Activated naive CD8-positive, alpha-beta T cell treated with anti-CD3 and anti-CD28 coated beads for 36 hours (primary cell): ENCODE results near the gene FABP7. TPM values are rescaled to one million over a fixed set of nuclear protein-coding genes. Genes with fewer than 3 reads are reported as not detected.

Experiments
- DNase-seq: peaks from one replicate; pipeline ENCODE4 v3.0.0; 2021
- H3K27ac Mint-ChIP-seq: one replicate; pipeline ENCODE4 v1.8.0; 2022; ENCODE audit warnings: mild to moderate bottlenecking, moderate library complexity, mixed read lengths
- H3K27me3 Mint-ChIP-seq: one replicate; pipeline ENCODE4 v1.8.0; 2022; ENCODE audit warnings: mild to moderate bottlenecking, mixed read lengths
- H3K36me3 Mint-ChIP-seq: one replicate; pipeline ENCODE4 v1.8.0; 2021; ENCODE audit warnings: mild to moderate bottlenecking, mixed read lengths
- H3K4me1 Mint-ChIP-seq: one replicate; pipeline ENCODE4 v1.8.0; 2021; ENCODE audit warnings: mixed read lengths
- H3K4me3 Mint-ChIP-seq: one replicate; pipeline ENCODE4 v1.8.0; 2022; ENCODE audit warnings: mild to moderate bottlenecking, moderate library complexity, mixed read lengths
- H3K9me3 Mint-ChIP-seq: one replicate; pipeline ENCODE4 v1.8.0; 2022; ENCODE audit warnings: mixed read lengths
- total RNA-seq, 2 experiments: library from RNA; stranded (reverse); gene quantifications; one replicate each; pipeline ENCODE4 v1.2.3, GENCODE V29; 2021

FABP7 gene
- total RNA-seq, 2 experiments from 2014 or later: not detected

GRCh38 chr6:122798099-122798641 is 18.7 kb downstream of the FABP7 start:
- DNase-seq: no peak
- no peaks in the 10 kb centered on the region for H3K9me3 Mint-ChIP-seq
- H3K4me3 Mint-ChIP-seq: no peak overlapping the region
- H3K36me3 Mint-ChIP-seq: no peaks in the 10 kb centered on the region
- H3K4me1 Mint-ChIP-seq: no peaks in the 10 kb centered on the region
- no peak overlapping the region for H3K27ac Mint-ChIP-seq
- H3K27me3 Mint-ChIP-seq: peaks cover 14% of the 10 kb centered on the region

- Mint-ChIP-seq H3K4me3 (no peak overlapping the region), H3K4me1 (no peaks in the 10 kb centered on the region), H3K27me3 (peaks cover 12% of the 10 kb centered on the region)
Observed at GRCh38 chr6:122799140-122799745, 19.7 kb downstream of the FABP7 start.

GRCh38 chr6:122799916-122800686 is 20.6 kb downstream of the FABP7 start:
- Mint-ChIP-seq H3K4me3 (no peak overlapping the region), H3K36me3 (no peaks in the 10 kb centered on the region), H3K27me3 (peaks cover 10% of the 10 kb centered on the region), H3K4me1 (no peaks in the 10 kb centered on the region), H3K9me3 (no peaks in the 10 kb centered on the region), H3K27ac (no peak overlapping the region)
- DNase-seq: no peak

More at GRCh38 chr6:122799140-122799745, 19.7 kb downstream of the FABP7 start:
- Mint-ChIP-seq H3K36me3 (no peaks in the 10 kb centered on the region), H3K27ac (no peak overlapping the region), H3K9me3 (no peaks in the 10 kb centered on the region)
- DNase-seq: no peak

- no peak for DNase-seq
- Mint-ChIP-seq H3K4me3 (no peak overlapping the region), H3K36me3 (no peaks in the 10 kb centered on the region), H3K9me3 (no peaks in the 10 kb centered on the region), H3K4me1 (no peaks in the 10 kb centered on the region), H3K27me3 (peaks cover 10% of the 10 kb centered on the region), H3K27ac (no peak overlapping the region)
Observed at GRCh38 chr6:122800906-122801305, 21.4 kb downstream of the FABP7 start.

- DNase-seq: no peak
- H3K27ac Mint-ChIP-seq: no peak overlapping the region
- H3K9me3 Mint-ChIP-seq: no peaks in the 10 kb centered on the region
- H3K27me3 Mint-ChIP-seq: peaks cover 10% of the 10 kb centered on the region
- H3K4me1 Mint-ChIP-seq: no peaks in the 10 kb centered on the region
- no peaks in the 10 kb centered on the region for H3K36me3 Mint-ChIP-seq
- H3K4me3 Mint-ChIP-seq: no peak overlapping the region
Observed at GRCh38 chr6:122801397-122801796, 21.9 kb downstream of the FABP7 start.

- no peaks in the 10 kb centered on the region for H3K36me3 Mint-ChIP-seq
- peaks cover 6% of the 10 kb centered on the region for H3K27me3 Mint-ChIP-seq
- no peaks in the 10 kb centered on the region for H3K9me3 Mint-ChIP-seq
- no peak overlapping the region for H3K4me3 Mint-ChIP-seq
- DNase-seq: no peak
- H3K4me1 Mint-ChIP-seq: no peaks in the 10 kb centered on the region
- no peak overlapping the region for H3K27ac Mint-ChIP-seq
Observed at GRCh38 chr6:122803171-122803661, 23.7 kb downstream of the FABP7 start.

GRCh38 chr6:122804962-122805485 is 25.5 kb downstream of the FABP7 start:
- no peak for DNase-seq
- Mint-ChIP-seq H3K27me3 (peaks cover 6% of the 10 kb centered on the region), H3K36me3 (no peaks in the 10 kb centered on the region), H3K4me3 (no peak overlapping the region), H3K9me3 (no peaks in the 10 kb centered on the region), H3K27ac (no peak overlapping the region), H3K4me1 (no peaks in the 10 kb centered on the region)

- H3K4me3 Mint-ChIP-seq: no peak overlapping the region
- H3K9me3 Mint-ChIP-seq: no peaks in the 10 kb centered on the region
- H3K36me3 Mint-ChIP-seq: no peaks in the 10 kb centered on the region
- no peak overlapping the region for H3K27ac Mint-ChIP-seq
- no peaks in the 10 kb centered on the region for H3K27me3 Mint-ChIP-seq
- H3K4me1 Mint-ChIP-seq: no peaks in the 10 kb centered on the region
- no peak for DNase-seq
Observed at GRCh38 chr6:122806291-122806690, 26.8 kb downstream of the FABP7 start.

GRCh38 chr6:122808121-122808885 is 28.8 kb downstream of the FABP7 start:
- no peaks in the 10 kb centered on the region for H3K27me3 Mint-ChIP-seq
- H3K27ac Mint-ChIP-seq: no peak overlapping the region
- no peaks in the 10 kb centered on the region for H3K36me3 Mint-ChIP-seq
- H3K4me3 Mint-ChIP-seq: no peak overlapping the region
- no peaks in the 10 kb centered on the region for H3K4me1 Mint-ChIP-seq
- H3K9me3 Mint-ChIP-seq: no peaks in the 10 kb centered on the region
- no peak for DNase-seq

GRCh38 chr6:122809001-122809400 is 29.5 kb downstream of the FABP7 start:
- no peaks in the 10 kb centered on the region for H3K9me3 Mint-ChIP-seq
- H3K4me1 Mint-ChIP-seq: no peaks in the 10 kb centered on the region
- no peaks in the 10 kb centered on the region for H3K27me3 Mint-ChIP-seq
- no peak overlapping the region for H3K27ac Mint-ChIP-seq
- no peak for DNase-seq
- H3K36me3 Mint-ChIP-seq: no peaks in the 10 kb centered on the region
- no peak overlapping the region for H3K4me3 Mint-ChIP-seq

- Mint-ChIP-seq H3K27ac (no peak overlapping the region), H3K4me3 (no peak overlapping the region), H3K9me3 (no peaks in the 10 kb centered on the region), H3K36me3 (no peaks in the 10 kb centered on the region), H3K27me3 (peaks cover 3% of the 10 kb centered on the region), H3K4me1 (no peaks in the 10 kb centered on the region)
- no peak for DNase-seq
Observed at GRCh38 chr6:122809691-122810090, 30.2 kb downstream of the FABP7 start.

GRCh38 chr6:122810189-122810588 is 30.7 kb downstream of the FABP7 start:
- no peak for DNase-seq
- Mint-ChIP-seq H3K9me3 (no peaks in the 10 kb centered on the region), H3K27ac (no peak overlapping the region), H3K4me1 (no peaks in the 10 kb centered on the region), H3K36me3 (no peaks in the 10 kb centered on the region), H3K27me3 (peaks cover 5% of the 10 kb centered on the region), H3K4me3 (no peak overlapping the region)

GRCh38 chr6:122817358-122817757 is 37.8 kb downstream of the FABP7 start:
- H3K4me3 Mint-ChIP-seq: no peak overlapping the region
- DNase-seq: no peak
- H3K4me1 Mint-ChIP-seq: no peaks in the 10 kb centered on the region
- H3K9me3 Mint-ChIP-seq: no peaks in the 10 kb centered on the region
- no peaks in the 10 kb centered on the region for H3K36me3 Mint-ChIP-seq
- H3K27me3 Mint-ChIP-seq: peaks cover 10% of the 10 kb centered on the region
- no peak overlapping the region for H3K27ac Mint-ChIP-seq

GRCh38 chr6:122817766-122818165 is 38.2 kb downstream of the FABP7 start:
- Mint-ChIP-seq H3K4me3 (no peak overlapping the region), H3K27me3 (peaks cover 10% of the 10 kb centered on the region), H3K36me3 (no peaks in the 10 kb centered on the region), H3K4me1 (no peaks in the 10 kb centered on the region), H3K9me3 (no peaks in the 10 kb centered on the region), H3K27ac (no peak overlapping the region)
- no peak for DNase-seq

- no peak overlapping the region for H3K4me3 Mint-ChIP-seq
- no peak overlapping the region for H3K27ac Mint-ChIP-seq
- DNase-seq: no peak
- H3K36me3 Mint-ChIP-seq: no peaks in the 10 kb centered on the region
- H3K9me3 Mint-ChIP-seq: no peaks in the 10 kb centered on the region
- peaks cover 10% of the 10 kb centered on the region for H3K27me3 Mint-ChIP-seq
- no peaks in the 10 kb centered on the region for H3K4me1 Mint-ChIP-seq
Observed at GRCh38 chr6:122818866-122819265, 39.4 kb downstream of the FABP7 start.
